A549 (cell line): Measurements from ENCODE around the gene TTC34. TPM values are rescaled to one million over a fixed set of nuclear protein-coding genes. Genes with fewer than 3 reads are reported as not detected.
"Not testable (repeated sequence)": the region's sequence is repeated elsewhere in the genome, so short reads cannot be mapped to it uniquely, and the experiment has no call there.

ENCODE experiments used
- ATAC-seq, 2 experiments: fragments of 200-7000 bp in 1 of 2; fragments of >200 bp in 1 of 2; cut with Nextera tagmentation in 1 of 2; cut with Tn5 transposase in 1 of 2; 3 replicates each; pipeline versions ENCODE4 v1.8.0 to v1.9.1; 2018 to 2020; ENCODE audit warnings: mild to moderate bottlenecking in 1 of 2, moderate library complexity in 1 of 2
- CTCF ChIA-PET: fragments of 300-600 bp; sonication (Branson Sonifier 250); formaldehyde crosslinking; extraction: SDS; loops from one replicate; lab custom pipeline; 2021; ENCODE audit warnings: antibody characterized with exemption, inconsistent platforms; lab: Yijun Ruan, JAX
- POLR2A ChIA-PET: fragments of 350-600 bp; formaldehyde crosslinking; extraction: SDS; loops from one replicate; lab custom pipeline; 2021; ENCODE audit warnings: antibody characterized with exemption, inconsistent platforms; lab: Yijun Ruan, JAX
- DNase-seq, 2 experiments: peaks; one replicate each; pipeline versions ENCODE4 v3.0.0 to v3.0.0-alpha.2; 2011 to 2016; ENCODE audit warnings: low read depth in 1 of 2, low spot score in 1 of 2
- FAIRE-seq: peaks from 2 replicates; lab custom pipeline; 2011; peaks lifted over from hg19 to GRCh38; lab: Jason Lieb, UNC
- H3K27ac ChIP-seq, 2 experiments: fragments of >200 bp; sonication (Bioruptor Twin); formaldehyde crosslinking; 3 replicates each; pipeline ENCODE4 v1.5.1; 2016 to 2017
- H3K4me1 ChIP-seq: fragments of >200 bp; sonication (Bioruptor Twin); formaldehyde crosslinking; 3 replicates; pipeline ENCODE4 v1.6.1; 2016
- H3K4me2 ChIP-seq: fragments of >200 bp; sonication (Bioruptor Twin); formaldehyde crosslinking; 3 replicates; pipeline ENCODE4 v1.6.1; 2016
- H3K4me3 ChIP-seq: fragments of >200 bp; sonication (Bioruptor Twin); formaldehyde crosslinking; 3 replicates; pipeline ENCODE4 v1.5.1; 2016
- H3K9me3 ChIP-seq: fragments of >200 bp; sonication (Bioruptor Twin); formaldehyde crosslinking; 3 replicates; pipeline ENCODE4 v1.6.1; 2016
- CHD2 ChIP-seq: fragments of 150-350 bp; IDR thresholded peaks from 2 replicates; pipeline ENCODE4 v1.6.1; 2014; ENCODE audit warnings: low read length; ENCODE audit not compliant: partially characterized antibody
- EHF ChIP-seq: fragments of 250-450 bp; sonication (Bioruptor Pico); IDR thresholded peaks from 2 replicates; pipeline ENCODE4 v1.5.0; 2020; ENCODE audit warnings: mild to moderate bottlenecking
- FOSB ChIP-seq: fragments of 250-450 bp; sonication (Bioruptor Pico); IDR thresholded peaks from 2 replicates; pipeline ENCODE4 v1.5.0; 2020; ENCODE audit warnings: mild to moderate bottlenecking, moderate library complexity
- GATA3 ChIP-seq: IDR thresholded peaks from 2 replicates; pipeline ENCODE4 v1.6.1; 2012; ENCODE audit warnings: borderline replicate concordance
- HEYL ChIP-seq: fragments of 250-450 bp; sonication (Bioruptor Pico); IDR thresholded peaks from 2 replicates; pipeline ENCODE4 v1.8.0; 2021; ENCODE audit warnings: mild to moderate bottlenecking, moderate library complexity
- HOXA7 ChIP-seq: fragments of 250-450 bp; sonication (Bioruptor Pico); IDR thresholded peaks from 2 replicates; pipeline ENCODE4 v1.5.0; 2020; ENCODE audit warnings: mild to moderate bottlenecking, moderate library complexity
- KDM5A ChIP-seq: fragments of 200-600 bp; sonication (generic); IDR thresholded peaks from 2 replicates; pipeline ENCODE4 v1.6.1; 2016; ENCODE audit warnings: antibody characterized with exemption, mild to moderate bottlenecking
- MAFK ChIP-seq: fragments of 450-650 bp; IDR thresholded peaks from 2 replicates; pipeline ENCODE4 v1.6.1; 2014; ENCODE audit not compliant: partially characterized antibody
- MAX ChIP-seq: IDR thresholded peaks from 2 replicates; pipeline ENCODE4 v1.6.1; 2012
- MYC ChIP-seq: IDR thresholded peaks from 2 replicates; pipeline ENCODE4 v1.6.1; 2012; ENCODE audit warnings: mild to moderate bottlenecking, inconsistent platforms, low read length, improper control_type of control experiment, borderline replicate concordance
- POLR2A ChIP-seq: IDR thresholded peaks from 2 replicates; pipeline ENCODE4 v1.6.1; 2012; ENCODE audit warnings: mild to moderate bottlenecking, low read length
- RCOR1 ChIP-seq: fragments of 150-350 bp; IDR thresholded peaks from 2 replicates; pipeline ENCODE4 v1.6.1; 2014; ENCODE audit warnings: antibody characterized with exemption, low read length, low read depth
- RFX5 ChIP-seq: fragments of 450-650 bp; IDR thresholded peaks from 2 replicates; pipeline ENCODE4 v1.7.1; 2014; ENCODE audit warnings: antibody characterized with exemption, mild to moderate bottlenecking, moderate library complexity
- TP53 ChIP-seq: fragments of 250-450 bp; sonication (Bioruptor Pico); IDR thresholded peaks from 2 replicates; pipeline ENCODE4 v1.5.0; 2021; ENCODE audit warnings: mild to moderate bottlenecking, moderate library complexity
- ZFP36 ChIP-seq: fragments of 450-650 bp; IDR thresholded peaks from 2 replicates; pipeline ENCODE4 v1.6.1; 2014; ENCODE audit warnings: borderline replicate concordance; ENCODE audit not compliant: partially characterized antibody
- WGBS: methylation state at CpG from one replicate; pipeline ENCODE4 v1.1.6; 2017; ENCODE audit errors: missing lambda C conversion rate; 5-methylcytosine and 5-hydroxymethylcytosine counted together
- polyA plus RNA-seq, 4 experiments: library from polyadenylated mRNA; depleted of rRNA in 3 of 4; stranded (reverse); fragments of >200 nt; fragmentation: RNase III in 1 of 4; extraction: RNeasy Plus Mini Kit Qiagen cat#74134 plus additional on column Dnase treatment in 1 of 4; gene quantifications; 2 replicates in 3 of 4; 3 replicates in 1 of 4; pipeline ENCODE4 v1.2.3, GENCODE V29; 2011 to 2017
- TF ChIP-seq, protein P1 (sequence below): fragments of 250-450 bp; sonication (Bioruptor Pico); IDR thresholded peaks from 2 replicates; pipeline ENCODE4 v1.5.0; 2021; ENCODE audit warnings: mild to moderate bottlenecking, moderate library complexity, borderline replicate concordance

The TTC34 gene
- polyA plus RNA-seq, 2 of the 4 experiments (the other 2 are of a cell fraction), result 0.04 to 0.05 TPM

- no peak for FAIRE-seq
- POLR2A ChIA-PET, result no interaction called here
- Histone ChIP-seq H3K4me1 (no peaks in the 10 kb centered on the region), H3K9me3 (no peaks in the 10 kb centered on the region), H3K4me2 (no peak overlapping the region), H3K4me3 (no peak overlapping the region), H3K27ac (no peak overlapping the region)
- TF ChIP-seq, protein P1, sequence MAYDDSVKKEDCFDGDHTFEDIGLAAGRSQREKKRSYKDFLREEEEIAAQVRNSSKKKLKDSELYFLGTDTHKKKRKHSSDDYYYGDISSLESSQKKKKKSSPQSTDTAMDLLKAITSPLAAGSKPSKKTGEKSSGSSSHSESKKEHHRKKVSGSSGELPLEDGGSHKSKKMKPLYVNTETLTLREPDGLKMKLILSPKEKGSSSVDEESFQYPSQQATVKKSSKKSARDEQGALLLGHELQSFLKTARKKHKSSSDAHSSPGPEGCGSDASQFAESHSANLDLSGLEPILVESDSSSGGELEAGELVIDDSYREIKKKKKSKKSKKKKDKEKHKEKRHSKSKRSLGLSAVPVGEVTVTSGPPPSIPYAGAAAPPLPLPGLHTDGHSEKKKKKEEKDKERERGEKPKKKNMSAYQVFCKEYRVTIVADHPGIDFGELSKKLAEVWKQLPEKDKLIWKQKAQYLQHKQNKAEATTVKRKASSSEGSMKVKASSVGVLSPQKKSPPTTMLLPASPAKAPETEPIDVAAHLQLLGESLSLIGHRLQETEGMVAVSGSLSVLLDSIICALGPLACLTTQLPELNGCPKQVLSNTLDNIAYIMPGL (CRISPR knock-in tag), result no peak
- TF ChIP-seq ZFP36 (no peak), MYC (no peak), GATA3 (no peak), KDM5A (no peak), FOSB (CRISPR knock-in tag) (no peak), TP53 (CRISPR knock-in tag) (no peak), MAX (no peak), HOXA7 (CRISPR knock-in tag) (no peak), RFX5 (no peak), POLR2A (no peak), MAFK (no peak), RCOR1 (no peak)
- no peak for DNase-seq
- ATAC-seq, result no peak
- CTCF ChIA-PET, result no interaction called here
- WGBS, result no CpG with 5 or more reads among the region's 3 CpGs
These were observed 23.3 kb downstream of the TTC34 start for GRCh38 chr1:2778220-2778592.

DNA sequence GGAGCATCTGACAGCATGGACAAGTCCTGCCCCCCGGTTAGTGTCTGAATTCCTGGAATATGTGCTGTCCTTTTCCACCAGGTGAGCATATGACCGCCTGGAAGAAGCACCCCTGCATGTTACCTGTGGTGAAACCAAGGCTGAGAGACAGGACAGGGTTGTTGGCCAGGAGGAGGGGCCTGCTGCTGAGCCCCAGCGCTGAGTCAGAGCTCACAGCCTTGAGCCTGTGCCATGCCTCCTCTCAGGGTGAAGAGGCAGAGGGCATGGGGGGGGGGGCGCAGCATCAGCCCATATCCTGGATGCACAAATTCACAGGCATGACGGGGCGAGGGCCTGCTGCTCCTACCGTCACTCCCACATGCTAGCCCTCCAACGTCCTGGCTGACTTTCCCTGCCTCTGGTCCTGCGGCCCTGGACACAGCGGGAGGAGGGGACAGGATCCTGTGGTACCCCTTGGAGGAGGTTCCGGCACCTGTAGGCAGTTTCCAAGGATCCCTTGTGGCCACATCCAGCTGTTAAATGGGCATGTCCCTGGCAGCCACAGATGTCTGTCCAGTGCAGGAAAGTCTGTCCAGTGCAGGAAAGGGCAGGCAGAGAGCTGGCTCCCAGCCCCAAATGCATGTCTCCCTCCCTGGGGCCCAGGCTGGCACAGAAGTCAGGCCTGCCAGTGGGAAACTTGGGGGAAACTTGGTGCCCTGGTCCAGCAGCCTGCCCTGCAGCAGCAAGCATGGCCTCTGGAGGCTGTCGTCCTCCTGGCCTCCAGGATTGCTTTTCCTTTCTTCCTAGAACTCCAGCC, 23.9 kb downstream of the TTC34 start:
- no peaks in the 10 kb centered on the region for H3K4me1 ChIP-seq
- WGBS, result 7% methylated on average over 3 of the region's 12 CpGs
- CTCF ChIA-PET, result no interaction called here
- POLR2A ChIA-PET, result no interaction called here
- H3K4me3 ChIP-seq, result no peak overlapping the region
- no peaks in the 10 kb centered on the region for H3K9me3 ChIP-seq
- ATAC-seq, result no peak
- no peak for TF ChIP-seq EHF (CRISPR knock-in tag)
- no peak for TF ChIP-seq CHD2
- TF ChIP-seq HEYL (CRISPR knock-in tag), result no peak
- TF ChIP-seq, protein P1 (CRISPR knock-in tag), result no peak
- TF ChIP-seq, all 56 proteins: peak for 0
- DNase-seq, result no peak
- no peak overlapping the region for H3K27ac ChIP-seq
- FAIRE-seq, result no peak
- no peak overlapping the region for H3K4me2 ChIP-seq

GRCh38 chr1:2775333-2775732, 26.2 kb downstream of the TTC34 start:
- 0% methylated on average over 2 of the region's 4 CpGs for WGBS
- H3K27ac ChIP-seq, H3K4me3 ChIP-seq, H3K4me2 ChIP-seq, DNase-seq, FAIRE-seq, CTCF ChIA-PET, ATAC-seq, H3K4me1 ChIP-seq, POLR2A ChIA-PET, H3K9me3 ChIP-seq: not testable (repeated sequence)

GRCh38 chr1:2768052-2768451, 33.4 kb downstream of the TTC34 start:
- CTCF ChIA-PET, H3K4me1 ChIP-seq, H3K4me2 ChIP-seq, H3K9me3 ChIP-seq, H3K27ac ChIP-seq, H3K4me3 ChIP-seq, POLR2A ChIA-PET, FAIRE-seq, ATAC-seq, DNase-seq: not testable (repeated sequence)
- 24% methylated on average over 5 of the region's 8 CpGs for WGBS

GRCh38 chr1:2759433-2759832, 42.1 kb downstream of the TTC34 start:
- H3K4me3 ChIP-seq, ATAC-seq, POLR2A ChIA-PET, H3K4me1 ChIP-seq, FAIRE-seq, DNase-seq, H3K27ac ChIP-seq, H3K9me3 ChIP-seq, CTCF ChIA-PET, H3K4me2 ChIP-seq: not testable (repeated sequence)
- 3% methylated on average over 5 of the region's 13 CpGs for WGBS

- FAIRE-seq, ATAC-seq, H3K9me3 ChIP-seq, H3K4me2 ChIP-seq, POLR2A ChIA-PET, H3K27ac ChIP-seq, H3K4me3 ChIP-seq, H3K4me1 ChIP-seq, DNase-seq, CTCF ChIA-PET: not testable (repeated sequence)
- WGBS, result no CpG with 5 or more reads among the region's 13 CpGs
These were observed 44.0 kb downstream of the TTC34 start for GRCh38 chr1:2757519-2757918.

- CTCF ChIA-PET, H3K27ac ChIP-seq, H3K4me2 ChIP-seq, POLR2A ChIA-PET, H3K9me3 ChIP-seq, DNase-seq, H3K4me1 ChIP-seq, FAIRE-seq, ATAC-seq, H3K4me3 ChIP-seq: not testable (repeated sequence)
- no CpG with 5 or more reads among the region's 14 CpGs for WGBS
These were observed 46.1 kb downstream of the TTC34 start for GRCh38 chr1:2755426-2755825.
